Measurements from ENCODE around the gene NEK2.

DNA sequence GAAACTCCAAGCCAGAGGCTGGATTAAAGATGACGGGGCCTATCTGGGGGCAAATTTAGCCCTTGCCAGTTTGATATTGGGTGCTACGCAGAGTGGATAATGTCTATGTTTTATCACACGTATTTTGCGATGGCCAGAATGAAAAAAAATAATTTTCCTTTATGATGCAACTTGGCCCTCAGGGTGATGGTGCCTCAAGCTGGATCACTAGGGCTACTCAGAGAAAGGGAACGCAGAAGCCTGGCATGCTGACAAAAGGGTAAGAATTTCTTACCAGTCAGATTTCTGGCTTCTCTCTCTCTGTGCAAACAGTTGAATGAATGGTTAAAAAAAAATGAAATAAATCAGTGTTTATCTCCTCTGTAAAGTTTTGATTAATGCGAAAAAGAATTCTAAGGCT lies 32.6 kb upstream of the NEK2 start:
- TF ChIP-seq CTCF (IDR thresholded peaks at IDR 0.05) (no peak), POLR2A (IDR thresholded peaks at IDR 0.05) (no peak)

Measured in body of pancreas (tissue), 4 donors.